GM20000 (cell line): Measurements from ENCODE around the gene TUBB2B.
"Not testable (repeated sequence)": the region's sequence is repeated elsewhere in the genome, so short reads cannot be mapped to it uniquely, and the experiment has no call there.

Experiments used
- DNase-seq: peaks from one replicate; pipeline ENCODE4 v3.0.0; 2012; ENCODE audit warnings: low spot score
- TF ChIP-seq, protein P1 (sequence below): IDR thresholded peaks from 2 replicates; pipeline ENCODE4 v1.5.1; 2012; ENCODE audit warnings: mild to moderate bottlenecking, control low read depth; ENCODE audit errors: extremely low read depth, missing control alignments

TUBB2B gene

DNA sequence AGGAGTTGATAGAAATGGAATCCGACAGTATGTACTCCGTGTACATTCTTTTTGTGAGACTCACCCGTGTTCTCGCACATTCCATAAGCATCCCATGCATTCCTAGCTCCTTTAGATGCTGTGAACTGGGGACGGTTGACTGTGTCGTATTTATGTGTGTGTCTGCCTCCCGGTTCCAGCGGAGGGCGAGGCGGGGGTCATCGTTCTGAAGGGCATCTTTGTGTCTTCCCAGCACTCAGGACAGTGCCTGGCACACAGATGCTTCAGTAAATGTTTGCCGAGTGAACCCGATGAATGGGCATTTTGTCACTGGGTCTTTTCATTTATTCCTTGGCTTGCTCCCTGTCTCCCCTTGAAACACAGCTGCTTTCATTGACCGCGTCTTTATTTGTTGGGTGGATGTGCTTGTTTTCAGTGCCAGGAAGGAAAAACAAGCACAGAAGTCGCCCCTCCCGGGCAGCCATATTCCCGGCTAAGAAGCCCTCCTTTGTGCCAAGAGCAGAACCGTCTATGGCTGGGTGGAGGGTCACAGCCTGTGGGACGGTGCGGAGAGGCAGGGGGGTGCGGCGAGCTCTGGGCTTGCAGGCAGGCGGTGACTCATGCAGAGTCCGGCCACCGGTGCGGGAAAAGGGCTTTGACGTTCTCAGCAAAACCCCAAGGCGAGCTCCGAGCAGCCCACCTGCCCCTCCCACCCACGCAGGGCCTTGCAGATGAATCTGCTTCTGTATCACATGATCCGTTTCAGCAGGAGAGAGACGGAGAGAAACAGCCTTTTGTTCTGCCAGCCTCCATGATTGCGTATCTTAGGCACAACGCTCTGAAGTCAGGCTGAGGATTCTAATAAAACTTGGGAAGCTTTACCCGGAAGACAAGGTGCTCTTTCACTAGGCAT, 20.0 kb upstream of the TUBB2B start:
- TF ChIP-seq, protein P1, sequence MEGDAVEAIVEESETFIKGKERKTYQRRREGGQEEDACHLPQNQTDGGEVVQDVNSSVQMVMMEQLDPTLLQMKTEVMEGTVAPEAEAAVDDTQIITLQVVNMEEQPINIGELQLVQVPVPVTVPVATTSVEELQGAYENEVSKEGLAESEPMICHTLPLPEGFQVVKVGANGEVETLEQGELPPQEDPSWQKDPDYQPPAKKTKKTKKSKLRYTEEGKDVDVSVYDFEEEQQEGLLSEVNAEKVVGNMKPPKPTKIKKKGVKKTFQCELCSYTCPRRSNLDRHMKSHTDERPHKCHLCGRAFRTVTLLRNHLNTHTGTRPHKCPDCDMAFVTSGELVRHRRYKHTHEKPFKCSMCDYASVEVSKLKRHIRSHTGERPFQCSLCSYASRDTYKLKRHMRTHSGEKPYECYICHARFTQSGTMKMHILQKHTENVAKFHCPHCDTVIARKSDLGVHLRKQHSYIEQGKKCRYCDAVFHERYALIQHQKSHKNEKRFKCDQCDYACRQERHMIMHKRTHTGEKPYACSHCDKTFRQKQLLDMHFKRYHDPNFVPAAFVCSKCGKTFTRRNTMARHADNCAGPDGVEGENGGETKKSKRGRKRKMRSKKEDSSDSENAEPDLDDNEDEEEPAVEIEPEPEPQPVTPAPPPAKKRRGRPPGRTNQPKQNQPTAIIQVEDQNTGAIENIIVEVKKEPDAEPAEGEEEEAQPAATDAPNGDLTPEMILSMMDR: no peak

DNA sequence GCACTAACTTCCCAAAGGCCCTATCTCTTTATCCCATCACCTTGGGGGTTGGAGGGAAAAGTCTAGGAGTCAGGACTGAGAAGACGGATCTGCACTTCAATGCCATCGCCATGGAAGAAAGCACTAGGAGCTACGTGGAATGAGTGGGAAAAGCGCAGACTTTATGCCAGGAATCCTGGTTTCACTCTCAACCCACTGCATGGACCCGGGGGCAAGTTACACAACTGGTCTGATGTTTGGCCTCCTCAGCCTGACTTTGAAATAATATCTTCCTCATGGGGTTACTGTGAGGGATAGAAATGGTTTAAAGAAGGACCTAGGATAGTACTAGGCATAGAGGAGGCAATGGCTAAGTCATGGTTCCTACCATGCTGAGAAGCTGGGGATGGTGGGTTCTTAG, 17.8 kb upstream of the TUBB2B start:
- no peak for DNase-seq
- TF ChIP-seq, protein P1: no peak

More for the DNA sequence above, 20.0 kb upstream of the TUBB2B start:
- DNase-seq: no peak

DNA sequence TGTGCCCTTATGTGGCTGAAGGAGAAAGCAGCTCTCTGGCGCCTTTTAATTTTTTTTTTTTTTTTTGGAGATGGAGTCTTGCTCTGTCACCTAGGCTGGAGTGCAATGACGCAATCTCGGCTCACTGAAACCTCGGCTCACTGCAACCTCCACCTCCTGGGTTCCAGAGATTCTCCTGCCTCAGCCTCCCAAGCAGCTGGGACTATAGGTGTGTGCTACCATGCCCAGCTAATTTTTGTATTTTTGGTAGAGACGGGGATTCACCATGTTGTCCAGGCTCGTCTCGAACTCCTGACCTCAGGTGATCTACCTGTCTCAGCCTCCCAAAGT, 17.3 kb upstream of the TUBB2B start:
- not testable (repeated sequence) for DNase-seq

DNA sequence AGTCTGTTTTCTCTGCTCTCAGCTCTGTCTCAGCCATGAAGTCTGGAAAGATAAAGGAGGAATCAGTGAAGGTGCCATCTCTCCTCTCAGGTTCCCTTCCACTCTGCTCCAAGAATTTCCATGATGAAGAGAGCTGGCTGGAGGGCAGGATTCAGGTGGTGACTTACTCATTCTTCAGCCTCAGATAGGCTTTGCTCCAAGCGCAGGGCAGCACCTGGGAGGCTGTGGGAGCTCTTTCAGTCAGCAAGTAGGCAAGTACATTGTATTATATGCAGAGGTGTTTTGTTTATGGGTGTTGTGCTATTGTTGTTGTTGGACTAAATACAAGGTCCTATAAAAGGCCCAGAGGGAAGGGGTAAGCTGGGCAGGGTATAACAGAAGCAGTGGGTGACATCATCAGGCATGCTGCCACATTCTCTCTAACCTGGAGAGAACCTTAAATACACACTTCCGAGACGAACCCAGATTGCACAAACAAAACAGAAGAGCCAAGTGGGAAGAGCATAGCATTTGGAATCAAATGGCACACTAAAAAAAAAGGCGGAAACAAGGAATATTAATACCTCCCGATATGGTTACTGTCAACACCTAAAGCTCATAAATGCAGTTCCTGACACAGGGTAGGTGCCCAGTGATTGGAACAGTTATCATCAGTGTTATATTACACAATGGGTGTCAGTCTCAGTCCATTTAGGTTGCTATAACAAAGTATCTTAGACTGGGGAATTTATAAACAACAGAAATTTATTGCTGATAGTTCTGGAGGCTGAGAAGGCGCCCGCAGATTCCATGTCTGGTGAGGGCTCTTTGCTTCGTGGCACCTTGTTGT, 16.8 kb upstream of the TUBB2B start:
- TF ChIP-seq, protein P1: no peak
- no peak for DNase-seq

DNA sequence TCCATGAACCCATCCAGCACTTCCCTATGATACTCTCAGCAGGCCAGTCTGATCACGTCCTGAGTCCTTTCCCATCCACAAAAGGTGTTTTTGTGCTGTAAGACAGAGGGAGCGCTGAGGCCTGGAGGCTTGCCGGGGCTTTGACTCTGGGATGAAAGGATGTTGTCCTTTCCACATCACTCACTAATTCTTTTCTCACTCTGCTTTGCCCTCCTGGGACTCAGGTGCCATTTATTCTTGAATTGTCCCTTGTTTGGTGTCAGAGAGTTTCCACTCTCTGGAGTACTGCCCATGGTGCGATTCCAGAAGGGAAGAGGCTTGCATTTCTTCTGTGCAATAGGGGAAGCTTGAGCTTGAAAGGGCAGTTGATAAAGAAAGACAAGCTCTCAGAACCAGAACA, 15.3 kb upstream of the TUBB2B start:
- TF ChIP-seq, protein P1: no peak
- no peak for DNase-seq

DNA sequence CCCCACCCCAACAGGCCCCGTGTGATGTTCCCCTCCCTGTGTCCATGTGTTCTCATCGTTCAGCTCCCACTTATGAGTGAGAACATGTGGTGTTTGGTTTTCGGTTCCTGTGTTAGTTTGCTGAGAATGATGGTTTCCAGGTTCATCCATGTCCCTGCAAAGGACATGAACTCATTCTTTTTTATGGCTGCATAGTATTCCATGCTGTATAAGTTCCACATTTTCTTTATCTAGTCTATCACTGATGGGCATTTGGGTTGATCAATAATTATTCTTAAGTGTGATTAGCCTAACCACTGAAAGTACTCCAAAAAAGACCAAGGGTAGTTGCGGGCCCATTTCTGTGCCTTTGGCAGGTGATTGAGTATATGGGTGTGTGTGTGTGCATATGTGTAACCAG, 14.3 kb upstream of the TUBB2B start:
- not testable (repeated sequence) for DNase-seq

DNA sequence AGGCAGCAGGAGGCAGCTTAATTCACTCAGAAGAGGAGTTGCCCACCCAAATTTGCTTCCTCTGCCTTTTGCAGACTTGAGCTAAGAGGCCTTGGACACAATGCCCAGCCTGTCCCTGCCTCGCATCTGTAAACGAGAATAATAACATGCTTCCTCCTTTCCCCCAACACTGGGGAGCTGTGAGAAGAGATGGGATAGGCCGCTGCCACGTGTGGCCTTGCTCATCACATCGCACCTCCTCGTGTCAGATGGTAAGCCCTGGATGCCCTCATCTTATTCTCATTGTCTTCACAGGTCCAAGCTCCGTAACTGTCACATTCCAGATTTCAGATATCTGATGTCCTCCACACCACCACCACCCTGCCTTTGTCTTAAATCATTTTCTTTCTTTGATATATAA, 13.1 kb upstream of the TUBB2B start:
- TF ChIP-seq, protein P1: no peak
- DNase-seq: no peak

DNA sequence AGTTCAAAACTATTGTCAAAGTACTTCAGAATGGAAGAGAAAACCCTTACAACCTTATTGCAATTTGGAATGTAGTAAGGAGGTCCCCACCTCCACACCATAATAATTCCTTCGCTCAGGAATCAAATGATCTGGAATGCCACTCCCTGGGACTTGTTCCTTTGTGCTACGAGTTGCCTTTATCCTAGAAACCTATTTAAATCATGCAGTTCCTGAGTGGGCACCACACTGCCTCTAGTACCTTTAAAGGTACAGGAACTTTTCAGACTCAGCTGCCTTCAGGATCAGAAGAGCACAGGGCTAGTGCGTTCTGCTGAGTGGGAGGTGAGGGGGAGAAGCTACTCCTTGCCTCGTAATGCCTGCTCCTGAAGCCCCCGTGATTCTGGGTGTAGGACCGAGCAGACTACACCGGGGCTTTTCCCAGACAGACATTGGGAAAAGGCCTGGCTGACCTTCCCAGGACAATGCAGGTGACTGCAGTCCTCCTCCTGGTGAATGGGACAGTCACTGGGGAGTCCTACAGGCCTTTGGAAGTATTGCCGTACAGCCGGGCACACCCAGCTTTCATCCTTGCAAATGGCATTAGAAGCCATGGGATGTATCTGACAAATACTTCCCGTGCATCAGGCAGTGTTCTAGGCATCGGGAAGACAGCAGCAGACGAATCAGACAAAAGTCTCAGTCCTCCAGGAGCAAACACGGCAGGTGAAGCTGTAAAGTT, 11.8 kb upstream of the TUBB2B start:
- TF ChIP-seq, protein P1: no peak
- DNase-seq: no peak
